Osteoblast (primary cell): ENCODE measurements around the gene NPIPB8. TPM values are rescaled to one million over a fixed set of nuclear protein-coding genes. Genes with fewer than 3 reads are reported as not detected.
"Not testable (repeated sequence)": the region's sequence is repeated elsewhere in the genome, so short reads cannot be mapped to it uniquely, and the experiment has no call there.

Experiments
- DNase-seq: peaks from one replicate; pipeline ENCODE4 v3.0.0; 2011; ENCODE audit warnings: low spot score, mixed read lengths; ENCODE audit not compliant: insufficient read length; ENCODE audit errors: missing footprints
- H2AFZ ChIP-seq: 2 replicates; pipeline ENCODE4 v1.6.0; 2011; ENCODE audit warnings: mild to moderate bottlenecking, low read length
- H3K27ac ChIP-seq: 2 replicates; pipeline ENCODE4 v1.5.1; 2011; ENCODE audit warnings: mild to moderate bottlenecking, low read depth, low read length, moderate library complexity
- H3K27me3 ChIP-seq: 2 replicates; pipeline ENCODE4 v1.6.0; 2012; ENCODE audit warnings: mild to moderate bottlenecking, control low read depth, inconsistent platforms, low read length, moderate library complexity; ENCODE audit not compliant: insufficient read depth
- H3K36me3 ChIP-seq: 2 replicates; pipeline ENCODE4 v1.5.1; 2011; ENCODE audit warnings: mild to moderate bottlenecking, low read length, control low read depth, moderate library complexity; ENCODE audit not compliant: insufficient read depth
- H3K4me1 ChIP-seq: 2 replicates; pipeline ENCODE4 v1.5.1; 2011; ENCODE audit warnings: mild to moderate bottlenecking, low read length, control low read depth, moderate library complexity; ENCODE audit not compliant: insufficient read depth
- H3K4me2 ChIP-seq: 2 replicates; pipeline ENCODE4 v1.6.0; 2011; ENCODE audit warnings: mild to moderate bottlenecking, low read length; ENCODE audit not compliant: insufficient read depth
- H3K4me3 ChIP-seq: fragments of 200-600 bp; sonication (generic); 3 replicates; pipeline ENCODE4 v1.5.1; 2012; ENCODE audit warnings: mild to moderate bottlenecking, low read length, inconsistent platforms; ENCODE audit not compliant: insufficient read depth
- H3K79me2 ChIP-seq: 2 replicates; pipeline ENCODE4 v1.6.0; 2012; ENCODE audit warnings: mild to moderate bottlenecking, low read length, control low read depth, inconsistent platforms; ENCODE audit not compliant: insufficient read depth
- H3K9me3 ChIP-seq: 2 replicates; pipeline ENCODE4 v1.5.1; 2011; ENCODE audit warnings: low read depth, low read length, control low read depth
- H4K20me1 ChIP-seq: 2 replicates; pipeline ENCODE4 v1.6.0; 2012; ENCODE audit warnings: mild to moderate bottlenecking, low read length, control low read depth; ENCODE audit not compliant: insufficient read depth
- total RNA-seq: library from RNA; depleted of rRNA; stranded (reverse); fragments of >200 nt; gene quantifications from 2 replicates; pipeline ENCODE4 v1.2.3, GENCODE V29; 2012
- TF ChIP-seq, protein P1 (sequence below): IDR thresholded peaks from 2 replicates; pipeline ENCODE4 v1.5.1; 2011; ENCODE audit warnings: mild to moderate bottlenecking, low read depth, low read length, moderate library complexity; ENCODE audit errors: extremely low read depth

NPIPB8 gene
- total RNA-seq, 1 donor, result not detected

- H3K4me1 ChIP-seq, result no peaks in the 10 kb centered on the region
- TF ChIP-seq, protein P1, sequence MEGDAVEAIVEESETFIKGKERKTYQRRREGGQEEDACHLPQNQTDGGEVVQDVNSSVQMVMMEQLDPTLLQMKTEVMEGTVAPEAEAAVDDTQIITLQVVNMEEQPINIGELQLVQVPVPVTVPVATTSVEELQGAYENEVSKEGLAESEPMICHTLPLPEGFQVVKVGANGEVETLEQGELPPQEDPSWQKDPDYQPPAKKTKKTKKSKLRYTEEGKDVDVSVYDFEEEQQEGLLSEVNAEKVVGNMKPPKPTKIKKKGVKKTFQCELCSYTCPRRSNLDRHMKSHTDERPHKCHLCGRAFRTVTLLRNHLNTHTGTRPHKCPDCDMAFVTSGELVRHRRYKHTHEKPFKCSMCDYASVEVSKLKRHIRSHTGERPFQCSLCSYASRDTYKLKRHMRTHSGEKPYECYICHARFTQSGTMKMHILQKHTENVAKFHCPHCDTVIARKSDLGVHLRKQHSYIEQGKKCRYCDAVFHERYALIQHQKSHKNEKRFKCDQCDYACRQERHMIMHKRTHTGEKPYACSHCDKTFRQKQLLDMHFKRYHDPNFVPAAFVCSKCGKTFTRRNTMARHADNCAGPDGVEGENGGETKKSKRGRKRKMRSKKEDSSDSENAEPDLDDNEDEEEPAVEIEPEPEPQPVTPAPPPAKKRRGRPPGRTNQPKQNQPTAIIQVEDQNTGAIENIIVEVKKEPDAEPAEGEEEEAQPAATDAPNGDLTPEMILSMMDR, result no peak
- no peak overlapping the region for H2AFZ ChIP-seq
- peak; percentile 51 for DNase-seq
- H3K36me3 ChIP-seq, result no peaks in the 10 kb centered on the region
- no peaks in the 10 kb centered on the region for H3K79me2 ChIP-seq
- no peaks in the 10 kb centered on the region for H3K27me3 ChIP-seq
- no peaks in the 10 kb centered on the region for H4K20me1 ChIP-seq
- H3K4me2 ChIP-seq, result no peak overlapping the region
- no peak overlapping the region for H3K4me3 ChIP-seq
- H3K9me3 ChIP-seq, result no peaks in the 10 kb centered on the region
- no peak overlapping the region for H3K27ac ChIP-seq
Observed at GRCh38 chr16:28596115-28596630, 41.7 kb upstream of the NPIPB8 start.

DNA sequence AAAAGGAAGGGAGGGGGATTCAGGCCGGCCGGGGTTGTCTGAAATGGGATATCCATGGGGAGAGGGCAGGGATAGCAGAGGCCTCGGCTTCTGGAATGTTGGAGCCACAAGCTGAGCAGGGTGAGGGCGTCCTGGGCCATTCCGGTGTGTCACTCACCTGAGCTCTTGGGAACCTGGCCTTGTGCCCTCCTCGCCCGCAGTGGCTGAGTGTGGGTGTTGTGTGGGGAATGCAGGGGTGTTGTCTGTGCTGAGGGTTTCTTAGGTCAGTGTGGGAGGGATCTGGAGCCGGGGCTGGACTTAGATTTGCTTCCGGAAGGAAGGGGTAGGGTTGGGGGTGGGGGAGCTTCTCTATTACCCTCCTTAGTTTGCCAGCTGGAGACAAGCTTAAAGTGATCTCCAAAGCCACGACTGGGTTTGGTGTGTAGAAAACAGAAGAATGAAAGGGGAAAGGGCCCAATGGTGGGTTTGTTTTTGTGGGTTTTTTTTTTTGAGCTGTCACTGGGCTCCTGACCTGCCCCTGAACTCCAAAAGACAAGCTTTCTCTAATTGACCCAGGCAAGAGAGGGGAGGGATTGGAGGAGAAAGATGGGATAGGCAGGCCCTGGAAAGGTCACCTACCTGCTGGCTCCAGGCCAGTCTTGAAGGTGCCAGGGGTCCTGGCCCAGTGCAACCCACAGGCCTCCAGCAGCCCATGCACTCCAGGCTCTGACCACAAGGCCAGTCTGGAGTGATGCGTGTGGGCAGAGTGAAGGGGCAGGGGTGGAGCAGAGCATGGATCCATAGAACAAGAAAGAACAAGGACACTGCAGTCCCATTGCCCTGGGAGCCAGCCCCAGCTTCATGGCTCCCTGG, 40.8 kb upstream of the NPIPB8 start, which contains the start of gene SULT1A2:
SULT1A2 (minus strand) TSS at position 211 of the 852 bp plus-strand sequence. CDS start 1,120 bp downstream, outside the sequence.
- H3K9me3 ChIP-seq, result no peaks in the 10 kb centered on the region
- H3K4me1 ChIP-seq, result no peaks in the 10 kb centered on the region
- DNase-seq, result peak; percentile 66
- H3K79me2 ChIP-seq, result no peaks in the 10 kb centered on the region
- H4K20me1 ChIP-seq, result no peaks in the 10 kb centered on the region
- H3K27me3 ChIP-seq, result no peaks in the 10 kb centered on the region
- TF ChIP-seq, protein P1, result no peak
- H2AFZ ChIP-seq, result no peak within 1 kb of the TSS
- no peak within 1 kb of the TSS for H3K4me2 ChIP-seq
- no peak within 1 kb of the TSS for H3K27ac ChIP-seq
- no peak within 1 kb of the TSS for H3K4me3 ChIP-seq
- no peaks in the 10 kb centered on the region for H3K36me3 ChIP-seq

GRCh38 chr16:28597692-28598261, 40.1 kb upstream of the NPIPB8 start:
- no peak overlapping the region for H3K4me3 ChIP-seq
- TF ChIP-seq, protein P1, result no peak
- H3K36me3 ChIP-seq, result no peaks in the 10 kb centered on the region
- no peaks in the 10 kb centered on the region for H3K4me1 ChIP-seq
- H3K27me3 ChIP-seq, result peaks cover 4% of the 10 kb centered on the region
- no peaks in the 10 kb centered on the region for H4K20me1 ChIP-seq
- no peaks in the 10 kb centered on the region for H3K9me3 ChIP-seq
- no peak overlapping the region for H3K27ac ChIP-seq
- no peak overlapping the region for H3K4me2 ChIP-seq
- peak; percentile 85 for DNase-seq
- no peaks in the 10 kb centered on the region for H3K79me2 ChIP-seq
- H2AFZ ChIP-seq, result no peak overlapping the region

DNA sequence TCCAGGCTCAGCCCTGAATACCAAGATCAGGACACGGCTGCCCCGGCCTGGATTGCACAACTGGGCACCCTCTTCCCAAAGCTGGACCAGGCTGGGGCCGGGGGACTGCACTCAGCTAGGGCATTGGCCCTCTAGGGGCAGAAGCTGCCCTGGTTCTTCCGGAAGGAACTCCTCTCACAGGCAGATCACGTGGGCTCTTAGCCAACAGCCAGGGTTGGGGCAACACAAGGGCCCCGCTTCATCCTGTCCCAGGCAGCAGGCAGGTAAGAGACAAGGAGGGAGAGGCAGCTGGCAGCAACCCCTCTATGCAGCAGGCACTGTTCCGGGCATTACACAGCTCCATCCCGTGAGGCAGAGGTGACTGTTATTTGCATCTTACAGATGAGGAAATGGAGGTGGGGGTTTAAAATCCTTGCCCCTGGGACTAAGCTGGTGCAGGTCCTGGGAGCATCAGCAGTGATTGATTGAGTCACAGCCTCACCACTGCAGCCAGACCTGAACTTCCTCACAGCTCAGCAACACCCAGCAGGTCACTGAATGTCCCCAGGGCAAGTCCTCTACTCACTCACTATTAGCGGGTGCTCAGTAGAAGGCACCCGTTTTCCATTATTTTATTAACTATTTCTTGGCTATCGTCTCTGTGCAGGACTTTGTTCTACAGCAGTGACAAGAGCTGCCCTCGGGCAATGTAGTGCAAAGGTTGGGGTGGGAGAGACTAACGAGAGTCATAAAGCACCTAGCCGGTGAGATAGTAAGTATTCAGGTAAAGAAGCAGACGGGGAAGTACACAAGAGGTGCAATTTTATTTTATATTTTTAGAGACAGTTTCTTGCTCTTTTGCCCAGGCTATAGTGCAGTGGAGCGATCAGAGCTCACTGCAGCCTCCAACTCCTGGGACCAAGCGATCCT, 38.2 kb upstream of the NPIPB8 start:
- H3K36me3 ChIP-seq, DNase-seq, H2AFZ ChIP-seq, H3K4me2 ChIP-seq, H3K27me3 ChIP-seq, H3K4me3 ChIP-seq, H3K79me2 ChIP-seq, H3K27ac ChIP-seq, H3K4me1 ChIP-seq, H3K9me3 ChIP-seq, H4K20me1 ChIP-seq: not testable (repeated sequence)

DNA sequence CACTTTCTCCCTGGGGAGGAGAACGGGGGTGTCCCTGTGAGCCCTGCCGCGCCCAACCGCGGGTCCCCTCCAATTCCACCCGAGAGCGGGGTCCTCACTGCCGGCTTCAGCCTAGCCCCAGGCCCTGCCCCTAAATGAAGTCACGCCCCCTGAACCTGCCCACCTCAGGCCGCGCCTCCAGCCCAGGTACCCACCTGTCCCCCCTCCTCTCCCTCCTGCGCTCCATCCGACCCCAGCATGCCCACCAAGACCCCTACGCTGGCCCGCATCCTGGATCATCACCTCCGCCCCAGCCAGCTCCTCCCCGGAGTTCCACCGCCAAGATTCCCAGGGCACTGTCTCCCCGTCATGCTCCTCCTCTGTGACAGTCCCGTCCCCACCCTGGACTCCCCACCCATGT, 36.9 kb upstream of the NPIPB8 start:
- H3K9me3 ChIP-seq, H3K4me2 ChIP-seq, H3K4me3 ChIP-seq, H3K4me1 ChIP-seq, H3K79me2 ChIP-seq, H4K20me1 ChIP-seq, H3K36me3 ChIP-seq, H3K27ac ChIP-seq, H2AFZ ChIP-seq, DNase-seq, H3K27me3 ChIP-seq: not testable (repeated sequence)

DNA sequence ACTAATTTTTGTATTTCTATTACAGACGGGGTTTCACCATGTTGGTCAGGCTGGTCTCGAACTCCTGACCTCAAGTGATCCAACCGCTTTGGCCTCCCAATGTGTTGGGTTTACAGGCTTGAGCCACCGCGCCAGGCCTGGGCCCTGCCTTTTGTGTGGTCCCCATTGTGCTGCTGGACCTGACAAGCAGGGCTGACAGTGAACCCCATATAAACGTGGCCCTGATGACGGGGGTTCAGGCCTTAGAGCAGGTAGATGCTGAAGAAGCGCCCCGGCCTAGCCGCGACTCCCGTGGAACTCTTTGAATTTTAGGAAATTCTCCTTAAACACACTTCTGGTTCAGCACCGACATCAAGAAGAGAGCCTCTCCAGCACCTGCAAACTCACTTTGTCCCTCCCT, 36.3 kb upstream of the NPIPB8 start:
- H3K4me2 ChIP-seq, H4K20me1 ChIP-seq, H3K36me3 ChIP-seq, H3K9me3 ChIP-seq, DNase-seq, H2AFZ ChIP-seq, H3K79me2 ChIP-seq, H3K4me3 ChIP-seq, H3K27me3 ChIP-seq, H3K4me1 ChIP-seq, H3K27ac ChIP-seq: not testable (repeated sequence)
